NCI-H1694 treated with DMSO at 0.1 percent for 48 hours (cell line): ENCODE results near the gene RASL11A.
"Not testable (repeated sequence)": the region's sequence is repeated elsewhere in the genome, so short reads cannot be mapped to it uniquely, and the experiment has no call there.

Experiments
- DNase-seq: peaks from one replicate; lab custom pipeline; 2025; lab: John Stamatoyannopoulos, UW

The RASL11A gene, protein sequence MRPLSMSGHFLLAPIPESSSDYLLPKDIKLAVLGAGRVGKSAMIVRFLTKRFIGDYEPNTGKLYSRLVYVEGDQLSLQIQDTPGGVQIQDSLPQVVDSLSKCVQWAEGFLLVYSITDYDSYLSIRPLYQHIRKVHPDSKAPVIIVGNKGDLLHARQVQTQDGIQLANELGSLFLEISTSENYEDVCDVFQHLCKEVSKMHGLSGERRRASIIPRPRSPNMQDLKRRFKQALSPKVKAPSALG

DNA sequence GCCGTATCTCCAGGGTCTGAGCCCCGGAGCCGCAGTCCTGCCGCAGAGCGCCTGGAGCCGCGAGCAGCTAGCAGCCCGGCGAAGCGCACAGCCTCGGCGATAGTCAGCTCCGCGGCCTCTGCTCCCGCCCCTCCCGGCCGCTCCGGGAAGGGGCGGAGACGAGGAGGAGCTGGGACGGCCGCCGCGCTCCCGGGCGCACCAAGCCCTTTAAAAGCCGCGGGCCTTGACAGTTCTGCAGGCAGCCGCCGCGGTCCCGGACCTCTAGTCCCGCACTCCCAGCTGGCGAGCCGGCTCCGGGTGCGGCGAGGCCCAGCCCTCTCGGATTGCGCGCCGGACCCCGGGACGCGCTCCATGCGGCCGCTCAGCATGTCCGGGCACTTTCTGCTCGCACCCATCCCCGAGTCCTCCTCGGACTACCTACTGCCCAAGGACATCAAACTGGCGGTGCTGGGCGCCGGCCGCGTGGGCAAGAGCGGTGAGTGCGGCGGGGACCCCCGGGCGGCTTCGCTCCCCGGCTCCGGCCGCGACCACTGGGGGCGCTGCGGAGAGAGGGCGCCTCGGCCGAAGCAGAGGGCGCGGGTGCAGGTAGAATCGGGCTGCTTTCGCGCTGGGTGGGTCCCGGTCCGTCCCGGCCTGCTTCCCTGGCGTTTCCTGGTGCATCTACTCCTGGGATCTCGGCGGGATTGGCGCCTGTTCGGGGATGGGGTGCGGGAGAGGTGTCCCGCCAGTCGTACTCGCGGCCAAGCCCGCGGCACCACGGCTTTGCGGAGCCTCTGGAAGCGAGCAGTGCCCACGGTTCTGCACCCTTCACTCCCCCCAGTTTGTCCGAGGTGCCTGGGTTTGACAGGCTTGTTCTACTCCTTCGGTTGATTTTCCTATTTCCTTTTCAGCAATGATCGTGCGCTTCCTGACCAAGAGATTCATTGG is at the start of gene RASL11A:
Gene RASL11A, plus strand, starts transcription at position 237 of the 927 bp plus-strand sequence. Its CDS starts 115 bp downstream, at position 352.
- peak; percentile 55 for DNase-seq

DNA sequence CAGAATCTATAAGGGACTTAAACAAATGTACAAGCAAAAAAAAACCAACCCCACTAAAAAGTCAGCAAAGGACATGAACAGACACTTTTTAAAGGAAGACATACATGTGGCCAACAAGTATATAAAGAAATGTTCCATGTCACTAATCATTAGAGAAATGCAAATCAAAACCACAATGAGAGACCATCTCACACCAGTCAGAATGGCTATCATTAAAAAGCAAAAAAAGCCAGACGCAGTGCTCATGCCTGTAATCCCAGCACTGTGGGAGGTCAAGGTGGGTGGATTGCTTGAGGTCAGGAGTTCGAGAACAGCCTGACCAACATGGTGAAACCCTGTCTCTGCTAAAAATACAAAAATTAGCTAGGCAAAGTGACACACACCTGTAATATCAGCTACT is 48.5 kb upstream of the RASL11A start:
- DNase-seq: not testable (repeated sequence)

DNA sequence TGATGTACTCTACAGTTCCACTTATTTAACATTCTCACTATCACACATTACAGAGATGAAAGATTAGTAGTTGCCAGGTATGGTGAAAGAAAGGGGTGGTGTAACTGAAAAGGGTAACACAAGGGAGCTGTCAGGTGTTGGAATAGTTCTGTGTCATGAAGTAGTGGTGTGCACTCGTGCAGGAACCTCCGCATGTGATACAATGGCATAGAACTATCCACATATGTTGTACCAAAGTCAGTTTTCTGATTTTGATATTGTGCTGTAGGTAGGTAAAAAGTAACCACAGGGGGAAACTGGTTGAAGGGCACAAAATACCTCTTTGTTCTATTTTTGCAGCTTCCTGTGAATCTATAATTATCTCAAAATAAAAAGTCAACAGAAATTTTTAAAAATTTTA is 43.6 kb upstream of the RASL11A start:
- no peak for DNase-seq

DNA sequence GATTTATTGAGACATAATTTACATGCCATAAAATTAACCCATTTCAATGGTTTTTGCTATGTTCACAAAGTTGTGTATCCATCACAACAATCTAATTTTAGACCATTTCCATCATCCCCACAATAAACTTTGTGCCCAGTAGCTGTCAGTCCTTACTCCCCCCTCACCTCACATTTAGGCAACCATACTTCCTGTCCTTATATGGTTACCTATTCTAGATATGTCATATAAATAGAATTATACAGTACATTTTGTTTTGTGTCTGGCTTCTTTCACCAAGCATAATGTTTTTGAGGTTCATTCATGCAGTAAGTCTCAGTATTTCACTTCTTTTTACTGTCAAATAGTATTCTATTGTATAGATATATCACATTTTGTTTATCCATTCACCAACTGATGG is 42.5 kb upstream of the RASL11A start:
- DNase-seq: no peak

- no peak for DNase-seq
These were observed 41.0 kb upstream of the RASL11A start for GRCh38 chr13:27229642-27230041.

DNA sequence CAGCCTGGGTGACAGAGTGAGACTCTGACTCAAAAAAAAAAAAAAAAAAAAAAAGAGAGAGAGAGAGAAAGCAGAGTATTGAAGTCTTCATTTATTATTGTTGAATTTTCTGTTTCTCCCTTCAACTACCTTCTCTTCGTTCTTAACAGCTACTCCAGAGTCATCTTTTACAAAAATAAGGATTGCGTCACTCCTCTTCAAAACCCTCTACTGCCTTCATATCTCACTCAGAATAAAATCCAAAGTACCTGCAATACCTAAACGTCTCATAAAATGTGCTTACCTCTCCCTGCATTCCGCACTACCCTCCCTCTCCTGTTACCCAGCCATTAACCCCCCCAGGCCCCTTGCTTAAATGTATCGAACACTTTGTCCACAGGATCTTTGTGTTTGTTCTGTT is 36.7 kb upstream of the RASL11A start:
- no peak for DNase-seq

GRCh38 chr13:27236478-27236877 is 34.2 kb upstream of the RASL11A start:
- no peak for DNase-seq

DNA sequence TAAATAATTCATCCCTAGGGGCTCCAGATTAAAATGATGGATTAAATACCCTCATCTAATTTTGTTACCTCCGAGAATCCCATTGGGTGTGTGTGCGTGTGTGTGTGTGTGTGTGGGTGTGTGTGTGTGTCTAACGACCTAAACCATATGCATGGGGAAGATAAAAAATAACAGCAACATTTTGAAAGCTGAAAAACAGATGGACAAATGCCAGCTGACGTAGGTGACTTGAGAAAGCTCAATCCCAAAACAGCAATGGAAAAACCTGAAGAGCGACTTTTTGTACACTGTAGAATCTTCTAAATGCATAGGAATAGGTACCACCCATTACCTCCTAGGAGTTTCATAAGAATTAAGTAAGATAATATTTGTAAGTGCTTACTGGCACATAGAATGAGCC is 27.9 kb upstream of the RASL11A start:
- DNase-seq: no peak

DNA sequence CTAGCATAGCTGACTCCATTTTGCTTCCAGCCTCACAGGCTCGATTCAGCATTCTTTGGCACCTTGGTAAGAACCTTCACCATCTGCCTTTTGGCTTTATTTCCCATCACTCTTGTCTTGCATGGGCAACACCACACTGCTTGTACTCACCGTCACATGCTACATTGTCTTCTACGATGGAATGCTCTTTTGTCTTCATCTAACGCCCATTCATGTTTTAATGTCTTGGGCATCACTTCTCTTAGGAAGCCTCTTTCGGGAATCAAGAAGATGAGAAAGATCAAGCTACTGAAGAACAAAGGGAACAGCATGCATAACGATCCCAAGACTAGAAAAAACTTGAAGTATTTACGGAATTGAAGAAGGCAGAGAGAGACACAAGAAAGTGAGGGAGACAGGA is 25.0 kb upstream of the RASL11A start:
- no peak for DNase-seq

DNA sequence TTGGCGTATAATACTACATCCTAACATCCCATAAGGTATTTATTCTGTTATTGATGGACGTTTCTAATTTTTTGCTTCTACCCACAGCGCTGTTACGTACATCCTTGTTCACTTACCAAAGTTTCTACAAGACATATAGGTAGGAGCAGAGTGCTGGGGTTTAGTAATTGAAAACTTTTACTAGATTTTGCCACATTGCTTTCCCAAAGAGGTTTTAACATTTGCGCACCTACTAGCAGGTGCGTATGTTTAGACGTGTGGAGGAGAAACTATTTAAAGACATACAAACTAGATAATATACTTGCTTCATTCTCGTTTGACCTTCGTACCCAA is 19.8 kb upstream of the RASL11A start:
- no peak for DNase-seq

GRCh38 chr13:27251166-27252091 is 19.2 kb upstream of the RASL11A start, which contains the start of gene RPL21:
Gene RPL21, plus strand, starts transcription at chr13:27251558. Its CDS starts 2,219 bp downstream, at chr13:27253777.
- DNase-seq: peak; percentile 86

- DNase-seq: no peak
These were observed 18.2 kb upstream of the RASL11A start for GRCh38 chr13:27252467-27252866.

DNA sequence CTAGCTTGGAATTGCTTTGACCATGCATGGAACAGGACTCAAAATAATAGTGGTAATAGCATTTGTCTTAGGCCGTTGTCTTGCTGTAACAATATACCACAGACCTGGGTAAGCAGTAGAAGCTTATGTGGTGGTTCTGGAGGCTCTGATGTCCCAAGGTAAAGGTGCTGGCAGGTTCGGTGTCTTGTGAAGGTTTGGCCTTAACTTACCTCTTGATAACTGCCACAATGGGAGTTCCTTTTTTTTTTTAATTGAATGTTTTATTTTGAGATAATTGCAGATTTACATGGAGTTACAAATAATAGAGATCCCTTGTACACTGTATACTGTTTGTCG is 13.4 kb upstream of the RASL11A start:
- DNase-seq: no peak

GRCh38 chr13:27257648-27258253 is 12.9 kb upstream of the RASL11A start:
- DNase-seq: no peak

GRCh38 chr13:27258637-27259386 is 11.8 kb upstream of the RASL11A start:
- DNase-seq: no peak

GRCh38 chr13:27259831-27260230 is 10.8 kb upstream of the RASL11A start:
- no peak for DNase-seq

GRCh38 chr13:27261396-27261795 is 9.2 kb upstream of the RASL11A start:
- DNase-seq: no peak

GRCh38 chr13:27263438-27263837 is 7.2 kb upstream of the RASL11A start:
- no peak for DNase-seq

DNA sequence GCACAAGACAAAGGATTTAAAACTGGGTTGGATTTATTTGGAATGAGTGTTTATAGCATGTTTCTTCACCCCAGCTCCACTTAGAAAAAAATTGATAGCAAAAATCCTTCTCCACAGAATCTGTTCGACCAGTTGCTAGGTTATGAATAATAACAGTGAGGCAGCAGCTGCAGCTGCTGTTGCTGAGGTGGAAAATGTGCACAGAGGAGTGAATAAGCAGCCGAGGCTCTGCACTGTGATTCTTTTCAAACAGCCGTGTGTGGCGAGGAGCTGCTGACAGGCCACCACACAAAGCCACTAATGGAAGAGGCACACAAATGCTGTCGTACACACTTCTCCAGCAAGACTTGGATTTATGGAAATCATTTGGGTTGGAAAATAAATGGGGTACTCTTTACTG is 6.4 kb upstream of the RASL11A start:
- peak; percentile 59 for DNase-seq

- DNase-seq: no peak
These were observed 6.0 kb upstream of the RASL11A start for GRCh38 chr13:27264648-27265047.

DNA sequence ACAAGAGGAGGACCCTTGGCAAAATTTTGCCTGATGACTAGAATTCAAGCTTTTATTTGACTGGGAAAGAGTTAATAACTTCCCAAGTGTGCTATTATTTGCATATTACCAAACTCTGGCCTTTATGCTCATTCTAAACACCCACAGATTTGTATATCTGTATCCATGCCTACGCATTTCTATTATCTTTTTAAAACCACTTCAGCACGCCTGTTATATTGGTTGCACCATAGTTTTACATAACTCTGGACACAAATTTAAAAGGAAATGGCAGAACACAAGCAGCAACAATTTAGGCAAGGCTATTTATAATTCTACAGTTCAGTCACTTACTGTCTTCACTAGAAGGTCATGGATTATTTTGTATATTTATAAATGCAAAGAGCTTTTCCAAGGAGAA is 3.7 kb upstream of the RASL11A start:
- no peak for DNase-seq
